Measurements from ENCODE around the gene MMP24. TPM values are rescaled to one million over a fixed set of nuclear protein-coding genes. Genes with fewer than 3 reads are reported as not detected.

The MMP24 gene
- total RNA-seq, 3 donors from 2014 or later = 0.80 to 2.5 (median 0.98) TPM

DNA sequence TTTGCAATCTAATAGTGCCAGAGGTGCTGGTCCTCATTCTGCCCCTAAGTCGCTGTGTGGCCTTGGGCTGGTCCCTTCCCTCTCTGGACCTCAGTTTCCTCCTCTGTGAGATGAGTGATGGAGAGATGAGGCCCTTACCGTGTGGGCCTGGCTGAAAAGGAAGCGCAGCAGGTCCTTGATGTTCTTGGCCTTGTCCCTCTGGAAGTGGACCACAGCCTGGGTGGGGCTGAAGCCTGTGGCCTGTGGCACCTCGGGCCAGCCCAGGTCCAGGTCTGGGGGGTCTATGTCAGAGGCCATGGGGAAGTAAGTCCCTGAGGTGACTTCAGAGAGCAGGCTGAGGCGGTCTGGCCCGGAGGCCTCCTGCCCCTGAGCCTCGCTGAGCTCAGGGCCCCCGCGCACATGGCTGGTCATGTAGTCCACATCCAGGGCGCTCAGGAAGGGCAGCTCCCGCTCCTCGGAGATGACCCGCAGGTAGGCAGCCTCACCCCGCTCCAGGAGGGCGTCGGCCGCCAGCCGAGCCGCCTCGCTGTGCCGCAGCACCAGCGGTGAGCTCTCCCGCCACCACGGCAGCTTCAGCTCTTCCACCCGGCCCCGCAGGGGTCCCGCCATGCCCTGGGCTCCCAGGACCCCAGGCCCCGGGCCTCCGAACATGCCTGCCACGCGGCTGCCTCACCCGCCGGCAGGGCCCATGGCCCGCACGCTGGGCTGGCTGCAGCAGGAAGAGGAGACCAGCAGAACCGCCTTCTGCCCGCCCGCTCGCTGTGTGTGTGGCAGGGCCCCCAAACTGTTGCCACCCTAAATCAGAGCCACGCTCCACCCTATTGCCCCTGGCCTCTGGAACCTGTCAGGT lies 65.4 kb downstream of the MMP24 start, which contains the start of gene FAM83C:
Gene FAM83C (minus strand): TSS at position 772 of the 850 bp plus-strand sequence. CDS start 121 bp downstream, at position 651.
- intact Hi-C loops (cut with DNase I; ENCODE audit: low total_unique reads) = no loop called here
- H3K27ac ChIP-seq = no peak within 1 kb of the TSS
- DNase-seq (ENCODE audit: low spot score in 2 of 2) = no peak
- peaks cover 0 to 10% of the 10 kb centered on the region in 2 donors for H3K27me3 ChIP-seq
- no peaks in the 10 kb centered on the region for H3K9me3 ChIP-seq
- no peaks in the 10 kb centered on the region for H3K4me1 ChIP-seq
- TF ChIP-seq, protein P1, sequence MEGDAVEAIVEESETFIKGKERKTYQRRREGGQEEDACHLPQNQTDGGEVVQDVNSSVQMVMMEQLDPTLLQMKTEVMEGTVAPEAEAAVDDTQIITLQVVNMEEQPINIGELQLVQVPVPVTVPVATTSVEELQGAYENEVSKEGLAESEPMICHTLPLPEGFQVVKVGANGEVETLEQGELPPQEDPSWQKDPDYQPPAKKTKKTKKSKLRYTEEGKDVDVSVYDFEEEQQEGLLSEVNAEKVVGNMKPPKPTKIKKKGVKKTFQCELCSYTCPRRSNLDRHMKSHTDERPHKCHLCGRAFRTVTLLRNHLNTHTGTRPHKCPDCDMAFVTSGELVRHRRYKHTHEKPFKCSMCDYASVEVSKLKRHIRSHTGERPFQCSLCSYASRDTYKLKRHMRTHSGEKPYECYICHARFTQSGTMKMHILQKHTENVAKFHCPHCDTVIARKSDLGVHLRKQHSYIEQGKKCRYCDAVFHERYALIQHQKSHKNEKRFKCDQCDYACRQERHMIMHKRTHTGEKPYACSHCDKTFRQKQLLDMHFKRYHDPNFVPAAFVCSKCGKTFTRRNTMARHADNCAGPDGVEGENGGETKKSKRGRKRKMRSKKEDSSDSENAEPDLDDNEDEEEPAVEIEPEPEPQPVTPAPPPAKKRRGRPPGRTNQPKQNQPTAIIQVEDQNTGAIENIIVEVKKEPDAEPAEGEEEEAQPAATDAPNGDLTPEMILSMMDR (IDR thresholded peaks at IDR 0.05) = no peak
- TF ChIP-seq POLR2AphosphoS5 (IDR thresholded peaks at IDR 0.05) = no peak
- no peak for TF ChIP-seq POLR2A (IDR thresholded peaks at IDR 0.05)
- H3K4me3 ChIP-seq = no peak within 1 kb of the TSS
- no peaks in the 10 kb centered on the region for H3K36me3 ChIP-seq

DNA sequence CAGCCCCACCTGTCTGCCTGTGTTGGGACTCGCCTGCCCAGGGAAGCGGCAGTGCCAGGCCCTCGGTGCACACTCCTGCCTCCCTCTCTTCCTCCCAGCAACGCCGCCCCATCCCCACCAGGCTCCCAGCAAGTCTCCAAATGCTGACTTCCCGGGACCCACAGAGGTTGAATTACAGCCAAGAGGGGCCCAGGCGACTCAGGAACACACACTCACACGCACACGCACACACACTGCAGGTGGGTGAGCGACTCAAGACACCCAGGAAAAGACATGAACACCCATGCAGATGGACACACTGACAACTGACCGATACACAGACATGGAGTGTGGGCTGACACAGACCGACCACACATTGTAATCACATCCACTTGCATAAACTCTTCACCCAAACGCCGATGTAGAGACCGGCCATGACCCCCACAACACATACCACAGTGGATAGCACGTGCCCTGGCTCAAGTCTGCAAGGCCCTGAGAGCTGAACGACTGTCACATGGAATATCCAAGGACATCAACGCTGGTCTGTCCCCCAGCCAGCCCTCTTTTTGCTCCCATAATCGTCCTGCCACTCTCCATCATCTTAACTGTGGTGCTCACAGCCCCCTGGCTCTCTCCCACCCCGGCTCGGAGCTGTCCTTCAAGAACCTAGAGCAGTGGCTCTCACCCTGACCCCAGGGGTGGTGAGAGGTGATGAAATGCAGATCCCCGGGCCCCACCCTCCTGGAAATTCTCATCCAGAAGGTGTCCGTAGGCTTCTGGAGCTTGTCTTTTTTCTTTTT lies 66.2 kb downstream of the MMP24 start:
- TF ChIP-seq POLR2A (IDR thresholded peaks at IDR 0.05) (no peak), POLR2AphosphoS5 (IDR thresholded peaks at IDR 0.05) (no peak)
- intact Hi-C loops (cut with DNase I; ENCODE audit: low total_unique reads) = no loop called here
- no peaks in the 10 kb centered on the region for H3K9me3 ChIP-seq
- H3K27ac ChIP-seq = no peak overlapping the region
- no peaks in the 10 kb centered on the region for H3K36me3 ChIP-seq
- H3K4me1 ChIP-seq = no peaks in the 10 kb centered on the region
- peaks cover 0 to 10% of the 10 kb centered on the region in 2 donors for H3K27me3 ChIP-seq
- DNase-seq (ENCODE audit: low spot score in 2 of 2) = no peak
- no peak overlapping the region for H3K4me3 ChIP-seq

DNA sequence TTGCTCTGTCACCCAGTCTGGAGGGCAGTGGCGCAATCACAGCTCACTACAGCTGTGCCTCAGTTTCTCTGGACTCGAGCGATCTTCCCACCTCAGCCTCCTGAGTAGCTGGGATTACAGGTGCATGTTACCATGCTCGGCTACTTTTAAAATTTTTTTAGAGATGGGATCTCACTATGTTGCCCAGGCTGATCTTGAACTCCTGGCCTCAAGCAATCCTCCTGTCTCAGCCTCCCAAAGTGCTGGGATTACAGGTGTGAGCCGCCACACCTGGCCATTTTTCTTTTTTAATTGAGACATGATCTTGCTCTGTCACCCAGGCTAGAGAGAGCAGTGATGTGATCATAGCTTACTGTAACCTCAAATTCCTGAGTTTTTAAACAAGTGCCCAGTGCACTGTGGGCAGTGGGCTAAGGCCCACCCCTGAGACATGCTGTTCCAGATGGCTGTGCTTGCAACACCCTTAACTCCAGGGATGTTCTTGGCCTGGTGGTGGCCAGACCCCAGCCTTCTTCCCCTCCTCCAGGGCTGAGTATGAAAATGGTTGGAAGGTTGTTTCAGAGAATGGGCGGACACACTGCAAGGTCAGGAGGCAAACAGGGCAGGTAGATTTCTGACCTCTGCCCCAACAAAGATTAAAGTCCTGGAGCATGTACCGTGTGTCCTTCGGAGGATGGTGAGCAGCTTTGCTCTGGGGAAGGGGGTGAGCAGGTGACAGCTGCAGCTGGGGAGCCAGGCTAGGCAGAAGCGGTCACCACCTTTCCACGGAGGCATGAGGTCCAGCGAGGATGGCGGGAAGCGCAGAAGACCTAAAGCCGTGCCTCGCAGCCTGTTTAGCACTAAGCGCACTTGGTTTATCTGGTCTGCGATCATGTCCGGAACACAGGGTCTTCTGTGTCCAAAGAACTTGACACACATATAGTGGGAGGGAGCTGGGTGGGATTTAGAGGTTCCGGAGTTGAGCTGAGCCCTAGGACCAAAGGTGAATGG lies 67.1 kb downstream of the MMP24 start:
- no peaks in the 10 kb centered on the region for H3K4me1 ChIP-seq
- H3K9me3 ChIP-seq = no peaks in the 10 kb centered on the region
- DNase-seq (ENCODE audit: low spot score in 2 of 2) = no peak
- intact Hi-C loops (cut with DNase I; ENCODE audit: low total_unique reads) = no loop called here
- H3K36me3 ChIP-seq = no peaks in the 10 kb centered on the region
- H3K27me3 ChIP-seq = peaks cover 0 to 10% of the 10 kb centered on the region in 2 donors
- H3K27ac ChIP-seq = no peak overlapping the region
- no peak overlapping the region for H3K4me3 ChIP-seq
- no peak for TF ChIP-seq POLR2AphosphoS5 (IDR thresholded peaks at IDR 0.05)
- TF ChIP-seq, protein P1 (IDR thresholded peaks at IDR 0.05) = no peak
- TF ChIP-seq POLR2A (IDR thresholded peaks at IDR 0.05) = no peak

DNA sequence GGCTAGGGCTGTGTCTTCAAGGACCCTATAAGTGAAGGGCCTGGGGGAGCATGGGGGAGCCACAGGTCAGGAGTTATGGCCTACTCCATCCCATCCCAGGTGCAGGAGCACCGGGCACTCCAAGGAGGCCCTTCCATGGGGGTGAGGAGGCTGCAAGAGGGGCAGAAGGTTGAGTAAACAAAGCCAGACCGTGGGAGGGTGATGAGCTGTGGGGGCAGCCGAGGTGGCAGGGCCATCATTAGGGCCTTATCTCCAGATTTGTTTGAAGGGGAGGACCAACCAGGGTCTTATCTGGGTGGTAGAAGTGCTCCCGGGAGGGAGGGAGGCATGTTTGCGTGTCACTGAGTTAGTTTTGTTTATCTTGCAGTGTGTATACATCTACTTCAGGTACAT lies 67.8 kb downstream of the MMP24 start:
- intact Hi-C loops (cut with DNase I; ENCODE audit: low total_unique reads) = no loop called here
- Histone ChIP-seq H3K9me3 (no peaks in the 10 kb centered on the region), H3K27ac (no peak overlapping the region), H3K4me1 (no peaks in the 10 kb centered on the region), H3K4me3 (no peak overlapping the region), H3K36me3 (no peaks in the 10 kb centered on the region), H3K27me3 (peaks cover 0 to 10% of the 10 kb centered on the region in 2 donors)
- no peak for TF ChIP-seq POLR2AphosphoS5 (IDR thresholded peaks at IDR 0.05)
- TF ChIP-seq, protein P1 (IDR thresholded peaks at IDR 0.05) = no peak
- no peak for TF ChIP-seq POLR2A (IDR thresholded peaks at IDR 0.05)
- DNase-seq (ENCODE audit: low spot score in 2 of 2) = no peak

DNA sequence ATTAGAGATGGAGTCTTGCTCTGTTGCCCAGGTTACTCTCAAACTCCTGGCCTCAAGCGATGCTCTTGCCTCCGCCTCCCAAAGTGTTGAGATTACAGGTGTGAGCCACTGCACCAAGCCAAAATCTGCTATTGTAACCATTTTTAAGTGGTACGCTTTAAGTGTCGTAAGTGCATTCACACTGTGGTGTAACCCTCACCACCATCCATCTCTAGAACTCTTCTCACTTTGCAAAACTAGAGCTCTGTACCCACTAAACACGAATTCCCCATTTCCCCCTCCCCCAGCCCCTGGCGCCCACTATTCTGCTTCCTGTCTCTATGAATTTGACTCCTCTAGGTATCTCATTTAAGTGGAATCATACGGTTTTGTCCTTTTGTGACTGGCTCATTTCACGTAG lies 68.6 kb downstream of the MMP24 start:
- peaks cover 0 to 10% of the 10 kb centered on the region in 2 donors for H3K27me3 ChIP-seq
- intact Hi-C loops (cut with DNase I; ENCODE audit: low total_unique reads) = no loop called here
- no peaks in the 10 kb centered on the region for H3K36me3 ChIP-seq
- H3K27ac ChIP-seq = no peak overlapping the region
- no peak for TF ChIP-seq POLR2A (IDR thresholded peaks at IDR 0.05)
- TF ChIP-seq, protein P1 (IDR thresholded peaks at IDR 0.05) = no peak
- TF ChIP-seq POLR2AphosphoS5 (IDR thresholded peaks at IDR 0.05) = no peak
- H3K4me3 ChIP-seq = no peak overlapping the region
- DNase-seq (ENCODE audit: low spot score in 2 of 2) = no peak
- H3K9me3 ChIP-seq = no peaks in the 10 kb centered on the region
- H3K4me1 ChIP-seq = no peaks in the 10 kb centered on the region
